ENCODE results near the gene PAX7. TPM values are rescaled to one million over a fixed set of nuclear protein-coding genes. Genes with fewer than 3 reads are reported as not detected.

PAX7 gene
- total RNA-seq, 2 experiments from 2014 or later = not detected

DNA sequence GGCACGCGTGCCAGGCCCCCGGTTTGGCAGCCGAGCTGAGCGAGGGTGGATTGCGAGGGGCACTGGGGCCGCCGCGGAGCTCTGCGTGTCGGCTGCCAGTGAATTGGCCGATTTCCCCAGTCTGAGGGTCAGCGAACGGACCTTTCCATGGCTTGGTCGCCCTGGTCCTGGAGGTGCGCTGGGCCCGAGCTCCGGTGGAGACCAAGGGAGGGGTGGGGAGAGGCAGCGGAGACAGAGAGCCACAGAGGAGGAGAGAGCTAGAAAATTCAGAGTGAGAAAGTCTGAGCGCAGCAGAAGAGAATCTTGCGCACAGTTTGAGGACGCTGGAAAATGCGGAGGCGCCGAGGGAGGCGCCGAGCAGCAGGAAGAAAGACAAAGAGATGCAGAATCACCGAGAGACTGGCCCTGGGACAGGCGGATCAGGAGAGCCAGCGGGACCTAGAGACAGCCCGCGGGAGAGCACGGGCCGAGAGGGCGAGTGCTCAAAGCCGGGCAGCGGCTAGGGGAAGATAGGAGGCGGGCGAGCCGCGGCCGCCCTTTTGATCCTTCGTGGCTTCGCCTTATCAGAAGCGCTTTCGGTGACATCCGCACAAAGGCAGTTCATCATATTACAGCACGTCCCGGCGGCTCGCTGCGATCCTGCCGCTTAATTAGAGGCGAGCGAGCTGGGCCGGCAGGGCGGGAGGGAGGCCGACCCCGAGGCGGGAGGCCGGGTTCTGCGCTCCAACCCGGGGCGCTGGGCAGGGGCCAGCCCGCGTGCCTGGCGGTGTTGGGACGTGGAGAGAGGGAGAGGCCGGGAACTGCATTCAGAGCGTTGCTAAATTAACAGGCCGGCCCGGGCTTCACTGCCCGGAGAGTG, 12.7 kb downstream of the PAX7 start:
- H3K36me3 Mint-ChIP-seq = no peaks in the 10 kb centered on the region
- DNase-seq = peak; percentile 31
- H3K27ac Mint-ChIP-seq = no peak overlapping the region
- H3K27me3 Mint-ChIP-seq = peaks cover 95% of the 10 kb centered on the region
- H3K9me3 Mint-ChIP-seq = no peaks in the 10 kb centered on the region
- H3K4me3 Mint-ChIP-seq = peak overlapping the region; percentile 40
- H3K4me1 Mint-ChIP-seq = peaks cover 37% of the 10 kb centered on the region

DNA sequence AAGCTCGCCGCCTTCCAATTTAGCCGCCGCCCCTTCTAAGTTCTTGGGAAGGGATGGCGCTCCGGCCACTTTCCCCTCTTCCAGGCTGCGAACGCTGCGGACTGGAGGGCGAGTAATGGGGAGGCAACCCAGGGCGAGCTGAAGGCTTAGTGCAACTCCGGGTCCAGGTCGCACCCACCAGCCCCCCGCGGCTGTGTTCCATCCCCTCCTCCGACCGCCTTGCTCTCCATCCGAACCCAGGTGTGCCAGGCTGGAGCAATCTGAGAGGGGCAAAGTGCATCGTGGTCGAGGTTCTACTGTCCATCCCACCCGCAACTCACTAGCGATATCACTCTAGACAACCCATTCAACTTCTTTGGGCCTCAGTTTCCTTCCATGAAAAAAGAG, 13.4 kb downstream of the PAX7 start:
- Mint-ChIP-seq H3K27me3 (peaks cover 95% of the 10 kb centered on the region), H3K4me1 (peaks cover 37% of the 10 kb centered on the region), H3K27ac (no peak overlapping the region), H3K36me3 (no peaks in the 10 kb centered on the region), H3K4me3 (no peak overlapping the region), H3K9me3 (no peaks in the 10 kb centered on the region)
- no peak for DNase-seq

- no peak for DNase-seq
- no peak overlapping the region for H3K4me3 Mint-ChIP-seq
- H3K36me3 Mint-ChIP-seq = no peaks in the 10 kb centered on the region
- H3K9me3 Mint-ChIP-seq = no peaks in the 10 kb centered on the region
- H3K4me1 Mint-ChIP-seq = peaks cover 34% of the 10 kb centered on the region
- no peak overlapping the region for H3K27ac Mint-ChIP-seq
- peaks cover 95% of the 10 kb centered on the region for H3K27me3 Mint-ChIP-seq
Observed at GRCh38 chr1:18644446-18644845, 13.8 kb downstream of the PAX7 start.

GRCh38 chr1:18644973-18645746, 14.5 kb downstream of the PAX7 start:
- peak overlapping the region; percentile 54 for H3K4me3 Mint-ChIP-seq
- H3K4me1 Mint-ChIP-seq = peaks cover 29% of the 10 kb centered on the region
- H3K36me3 Mint-ChIP-seq = no peaks in the 10 kb centered on the region
- H3K27ac Mint-ChIP-seq = no peak overlapping the region
- H3K9me3 Mint-ChIP-seq = no peaks in the 10 kb centered on the region
- no peak for DNase-seq
- peaks cover 95% of the 10 kb centered on the region for H3K27me3 Mint-ChIP-seq

DNA sequence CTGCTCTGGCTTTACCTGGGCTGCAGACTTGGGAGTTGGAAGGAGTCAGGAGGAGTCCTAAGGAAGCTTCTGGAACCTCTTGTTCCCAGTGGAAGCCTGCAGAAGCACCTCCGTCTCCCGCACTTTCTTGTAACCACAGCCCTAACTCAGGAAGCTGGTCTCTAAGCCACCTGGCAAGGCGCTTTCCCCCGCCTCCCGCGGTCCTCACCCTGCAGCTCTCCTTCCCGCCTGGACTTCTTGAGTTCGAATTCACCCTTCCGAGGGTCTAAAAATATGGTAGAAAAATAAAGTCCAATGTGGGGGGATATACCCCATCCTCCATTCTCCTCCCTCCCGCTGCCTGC, 15.1 kb downstream of the PAX7 start:
- no peak overlapping the region for H3K4me3 Mint-ChIP-seq
- H3K9me3 Mint-ChIP-seq = no peaks in the 10 kb centered on the region
- no peak for DNase-seq
- no peaks in the 10 kb centered on the region for H3K36me3 Mint-ChIP-seq
- H3K27ac Mint-ChIP-seq = no peak overlapping the region
- peaks cover 95% of the 10 kb centered on the region for H3K27me3 Mint-ChIP-seq
- peaks cover 25% of the 10 kb centered on the region for H3K4me1 Mint-ChIP-seq

DNA sequence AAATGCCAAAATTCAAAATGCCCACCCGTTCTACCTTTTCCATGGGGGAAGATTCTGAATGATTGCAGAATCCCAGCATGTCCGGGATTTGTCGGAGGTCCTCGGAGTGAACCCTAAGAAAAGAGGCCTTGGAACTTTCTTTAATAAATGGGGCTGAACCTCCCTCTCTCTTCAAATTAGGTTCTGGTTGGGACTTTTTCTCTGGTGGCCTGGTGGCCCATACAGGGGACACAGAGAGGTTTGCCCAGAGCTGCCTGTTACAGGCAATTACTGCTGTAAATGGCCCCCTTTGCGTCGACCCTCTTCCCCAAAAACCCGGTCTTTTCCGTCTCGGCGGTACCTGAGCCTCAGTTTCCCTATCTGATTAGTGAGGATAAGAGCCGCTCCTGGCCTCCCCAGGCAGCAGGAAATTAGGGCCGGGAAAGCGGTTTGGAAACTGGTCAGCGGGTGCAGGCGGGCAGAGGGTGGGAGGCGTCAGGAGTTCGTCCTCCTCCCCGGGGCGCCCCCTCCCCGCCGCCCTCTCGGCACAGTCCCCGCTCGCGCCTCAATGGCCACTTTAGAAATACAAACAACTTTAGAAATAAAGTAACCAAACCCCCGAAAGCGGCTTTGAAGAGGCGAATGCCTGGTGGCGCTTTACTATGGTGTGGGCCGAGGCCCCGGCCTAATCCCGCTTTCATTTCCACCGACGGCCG, 15.6 kb downstream of the PAX7 start:
- peaks cover 94% of the 10 kb centered on the region for H3K27me3 Mint-ChIP-seq
- DNase-seq = no peak
- no peaks in the 10 kb centered on the region for H3K9me3 Mint-ChIP-seq
- H3K4me3 Mint-ChIP-seq = no peak overlapping the region
- H3K4me1 Mint-ChIP-seq = peaks cover 27% of the 10 kb centered on the region
- H3K36me3 Mint-ChIP-seq = no peaks in the 10 kb centered on the region
- H3K27ac Mint-ChIP-seq = no peak overlapping the region

DNA sequence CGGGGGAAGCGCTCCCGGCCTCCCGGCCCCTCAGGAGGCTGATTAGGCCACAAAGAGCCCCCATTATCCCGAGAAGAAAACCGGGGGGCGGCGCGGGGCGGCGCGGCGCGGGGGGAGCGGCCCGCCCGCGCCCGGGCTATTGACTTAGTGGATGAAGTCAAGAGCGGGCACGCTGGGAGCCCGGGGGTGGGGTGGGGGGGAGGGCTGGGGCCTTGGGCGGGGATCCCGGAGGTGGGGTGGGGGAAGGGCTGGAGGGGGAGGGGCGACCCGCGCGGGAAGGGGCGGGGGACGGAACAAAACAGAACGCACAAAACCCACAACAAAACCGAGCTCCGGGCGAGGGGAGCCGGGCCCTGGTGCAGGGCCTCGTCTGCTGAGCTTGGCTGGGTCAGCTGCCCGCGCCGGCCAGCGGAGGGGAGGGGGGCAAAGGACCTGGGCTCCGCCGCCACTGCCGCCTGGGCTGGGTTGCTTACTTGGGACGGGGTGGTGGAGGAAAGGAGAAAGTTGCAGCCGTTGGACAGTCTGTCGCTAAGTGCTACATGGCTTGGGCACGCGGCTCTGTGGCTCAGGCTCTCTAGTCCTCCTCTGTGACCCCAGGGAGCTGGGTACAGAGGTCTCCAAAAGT, 16.3 kb downstream of the PAX7 start:
- DNase-seq = no peak
- Mint-ChIP-seq H3K27ac (no peak overlapping the region), H3K4me3 (no peak overlapping the region), H3K4me1 (peaks cover 29% of the 10 kb centered on the region), H3K36me3 (no peaks in the 10 kb centered on the region), H3K27me3 (peaks cover 94% of the 10 kb centered on the region), H3K9me3 (no peaks in the 10 kb centered on the region)

- Mint-ChIP-seq H3K9me3 (no peaks in the 10 kb centered on the region), H3K27ac (no peak overlapping the region), H3K4me3 (no peak overlapping the region), H3K27me3 (peaks cover 92% of the 10 kb centered on the region), H3K4me1 (peaks cover 34% of the 10 kb centered on the region), H3K36me3 (no peaks in the 10 kb centered on the region)
- DNase-seq = no peak
Observed at GRCh38 chr1:18647681-18648214, 17.1 kb downstream of the PAX7 start.

DNA sequence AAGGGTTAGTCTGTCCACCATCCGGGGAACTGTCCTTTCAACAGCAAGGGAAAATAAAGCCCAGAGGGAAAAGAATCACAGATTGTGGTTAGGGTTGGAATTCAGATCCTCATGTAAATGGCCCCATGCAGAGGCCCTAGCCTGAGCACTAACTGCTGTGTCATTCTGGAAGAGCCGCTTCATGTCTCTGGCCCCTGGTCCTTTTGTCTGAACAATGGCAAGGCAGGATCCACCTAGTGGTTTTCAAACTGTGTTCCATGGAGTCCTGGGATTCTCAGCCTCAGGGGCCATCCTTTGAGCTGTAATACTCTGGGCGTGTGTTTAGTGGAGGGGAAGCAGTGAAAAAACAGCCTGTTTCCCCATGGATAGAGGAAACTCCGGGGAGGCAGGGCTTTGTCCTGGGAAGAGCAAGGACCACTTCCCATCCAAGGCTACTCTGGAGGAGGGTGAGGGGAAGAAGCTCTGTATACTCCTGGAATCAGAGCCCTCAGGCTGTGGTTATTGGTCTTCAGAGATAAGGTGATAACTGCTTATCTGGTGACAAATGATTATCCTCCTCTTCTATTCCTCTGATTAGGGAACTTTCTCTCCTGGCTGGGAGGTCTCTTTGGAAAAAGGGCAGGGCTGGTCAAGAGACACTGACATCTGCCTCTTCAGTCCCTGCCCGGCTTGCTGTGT, 19.2 kb downstream of the PAX7 start:
- Mint-ChIP-seq H3K4me1 (peaks cover 37% of the 10 kb centered on the region), H3K9me3 (no peaks in the 10 kb centered on the region), H3K4me3 (no peak overlapping the region), H3K27ac (no peak overlapping the region), H3K36me3 (no peaks in the 10 kb centered on the region), H3K27me3 (peaks cover 85% of the 10 kb centered on the region)
- no peak for DNase-seq

- Mint-ChIP-seq H3K9me3 (no peaks in the 10 kb centered on the region), H3K4me1 (peaks cover 33% of the 10 kb centered on the region), H3K4me3 (no peak overlapping the region), H3K27ac (no peak overlapping the region), H3K27me3 (peaks cover 66% of the 10 kb centered on the region), H3K36me3 (no peaks in the 10 kb centered on the region)
- no peak for DNase-seq
Observed at GRCh38 chr1:18651713-18652112, 21.1 kb downstream of the PAX7 start.

- Mint-ChIP-seq H3K36me3 (no peaks in the 10 kb centered on the region), H3K9me3 (no peaks in the 10 kb centered on the region), H3K4me1 (peaks cover 32% of the 10 kb centered on the region), H3K4me3 (no peak overlapping the region), H3K27ac (no peak overlapping the region), H3K27me3 (peaks cover 58% of the 10 kb centered on the region)
- no peak for DNase-seq
Observed at GRCh38 chr1:18652791-18653190, 22.1 kb downstream of the PAX7 start.

GRCh38 chr1:18653367-18653766, 22.7 kb downstream of the PAX7 start:
- Mint-ChIP-seq H3K27me3 (peaks cover 52% of the 10 kb centered on the region), H3K4me3 (no peak overlapping the region), H3K36me3 (no peaks in the 10 kb centered on the region), H3K9me3 (no peaks in the 10 kb centered on the region), H3K4me1 (peaks cover 32% of the 10 kb centered on the region), H3K27ac (no peak overlapping the region)
- DNase-seq = no peak

DNA sequence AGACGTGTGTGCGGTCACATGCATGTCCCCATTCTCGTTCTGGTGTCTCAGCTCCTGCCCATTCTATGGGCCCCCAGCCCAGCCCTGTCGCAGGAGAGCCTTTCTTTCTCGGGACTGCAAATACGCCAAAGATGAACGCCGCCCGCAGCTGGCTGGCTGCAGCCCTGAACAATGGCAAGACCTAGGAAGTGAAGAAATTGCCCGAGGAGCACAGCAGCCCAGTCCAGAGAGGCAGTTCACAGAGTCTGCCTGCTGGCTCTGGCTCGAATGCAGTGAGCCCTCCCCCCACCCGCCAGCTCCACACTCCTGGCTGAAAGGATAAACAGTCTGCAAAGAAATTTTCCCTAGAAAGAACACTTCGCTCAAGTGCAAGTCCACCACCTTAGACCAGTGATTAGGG, 23.3 kb downstream of the PAX7 start:
- H3K4me1 Mint-ChIP-seq = peaks cover 32% of the 10 kb centered on the region
- peaks cover 46% of the 10 kb centered on the region for H3K27me3 Mint-ChIP-seq
- no peaks in the 10 kb centered on the region for H3K36me3 Mint-ChIP-seq

DNA sequence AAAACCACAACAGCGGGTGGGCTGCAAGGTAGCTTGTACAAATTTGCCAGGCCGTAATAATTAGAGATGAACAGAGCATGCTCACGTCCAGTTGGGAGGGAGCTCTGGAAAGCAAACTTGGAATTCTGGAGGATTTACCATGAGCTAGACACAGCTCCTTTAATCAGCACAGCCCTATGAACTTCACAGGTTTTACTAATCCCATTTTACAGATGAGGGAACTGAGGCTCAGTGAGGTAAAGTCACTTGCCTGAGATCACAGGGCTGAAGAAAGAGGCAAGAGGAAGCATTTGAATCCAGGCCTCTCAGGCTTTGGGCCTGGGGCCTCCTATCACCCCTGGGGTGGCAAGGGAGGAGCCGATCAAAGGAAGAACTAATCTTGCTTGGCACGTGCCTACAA, 24.0 kb downstream of the PAX7 start:
- peaks cover 39% of the 10 kb centered on the region for H3K27me3 Mint-ChIP-seq
- H3K9me3 Mint-ChIP-seq = no peaks in the 10 kb centered on the region

More for the DNA sequence above, 23.3 kb downstream of the PAX7 start:
- DNase-seq = no peak
- Mint-ChIP-seq H3K9me3 (no peaks in the 10 kb centered on the region), H3K4me3 (no peak overlapping the region), H3K27ac (no peak overlapping the region)

More for the DNA sequence above, 24.0 kb downstream of the PAX7 start:
- no peaks in the 10 kb centered on the region for H3K36me3 Mint-ChIP-seq
- no peak overlapping the region for H3K27ac Mint-ChIP-seq
- no peak overlapping the region for H3K4me3 Mint-ChIP-seq
- peaks cover 32% of the 10 kb centered on the region for H3K4me1 Mint-ChIP-seq
- no peak for DNase-seq

Measured in activated naive CD8-positive, alpha-beta T cell treated with anti-CD3 and anti-CD28 coated beads for 36 hours (primary cell).